Tibial nerve (tissue), 3 donors: ENCODE measurements around the gene CENPL.

Source experiments
- CTCF ChIP-seq, 5 experiments: fragments of 200-600 bp in 3 of 5; fragments of 450-650 bp in 2 of 5; sonication (generic) in 3 of 5; IDR thresholded peaks; one replicate each; pipeline ENCODE4 v1.5.1; 2016 to 2019; ENCODE audit warnings: antibody characterized with exemption in 5 of 5, mild to moderate bottlenecking in 3 of 5, moderate library complexity in 2 of 5
- POLR2A ChIP-seq, 2 donors: fragments of 450-650 bp; IDR thresholded peaks; one replicate each; pipeline ENCODE4 v1.6.1; 2017; ENCODE audit warnings: antibody characterized with exemption in 2 of 2, mild to moderate bottlenecking in 2 of 2, moderate library complexity in 2 of 2

DNA sequence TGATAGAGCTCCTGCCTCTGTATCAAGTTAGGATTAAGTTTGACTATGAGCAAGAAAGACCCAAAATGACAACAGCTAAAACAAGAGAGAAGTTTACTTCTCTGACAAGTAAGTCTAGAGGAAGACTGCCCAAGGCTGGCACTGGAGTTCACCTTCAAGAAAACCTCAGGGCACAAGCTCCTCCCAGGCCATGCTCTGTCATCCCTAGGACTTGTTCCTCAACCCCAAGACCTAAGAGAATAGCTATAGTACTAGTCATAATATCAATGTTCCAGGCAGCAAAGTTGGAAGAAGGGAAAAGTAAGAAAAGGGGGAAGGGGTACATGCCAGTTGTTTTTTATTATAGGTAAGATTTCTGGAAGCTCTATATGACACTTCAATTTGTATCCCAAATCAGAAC, 26.6 kb downstream of the CENPL start:
- no peak for TF ChIP-seq CTCF (IDR thresholded peaks at IDR 0.05)
- TF ChIP-seq POLR2A (IDR thresholded peaks at IDR 0.05), result no peak
